H9 (cell line): Measurements from ENCODE around the gene KCNIP1. TPM values are rescaled to one million over a fixed set of nuclear protein-coding genes. Genes with fewer than 3 reads are reported as not detected.

Experiments used
- DNase-seq: peaks from one replicate; pipeline ENCODE4 v3.0.0-alpha.2; 2017
- H2AFZ ChIP-seq: one replicate; pipeline ENCODE4 v1.6.1; 2013; ENCODE audit warnings: mild to moderate bottlenecking, low read length, control low read depth, moderate library complexity
- H2AK5ac ChIP-seq: 2 replicates; pipeline ENCODE4 v1.6.1; 2013; ENCODE audit warnings: low read length, control low read depth, mixed read lengths; ENCODE audit not compliant: insufficient read length
- H2BK120ac ChIP-seq: one replicate; pipeline ENCODE4 v1.6.1; 2013; ENCODE audit warnings: low read depth, mild to moderate bottlenecking, low read length, control low read depth, inconsistent platforms; ENCODE audit not compliant: poor library complexity, severe bottlenecking
- H2BK12ac ChIP-seq: 2 replicates; pipeline ENCODE4 v1.6.1; 2013; ENCODE audit warnings: low read length, control low read depth, mixed read lengths, low read depth; ENCODE audit not compliant: insufficient read length
- H2BK15ac ChIP-seq: 2 replicates; pipeline ENCODE4 v1.6.1; 2013; ENCODE audit warnings: low read depth, low read length, control low read depth
- H2BK20ac ChIP-seq: one replicate; pipeline ENCODE4 v1.6.1; 2013; ENCODE audit warnings: low read depth, mild to moderate bottlenecking, low read length, control low read depth, inconsistent platforms; ENCODE audit not compliant: poor library complexity, severe bottlenecking
- H2BK5ac ChIP-seq: 2 replicates; pipeline ENCODE4 v1.6.1; 2013; ENCODE audit warnings: low read length, control low read depth, mixed read lengths; ENCODE audit not compliant: insufficient read length
- H3K14ac ChIP-seq: 2 replicates; pipeline ENCODE4 v1.6.1; 2013; ENCODE audit warnings: low read length, control low read depth; ENCODE audit not compliant: insufficient read depth
- H3K18ac ChIP-seq: 2 replicates; pipeline ENCODE4 v1.6.1; 2013; ENCODE audit warnings: low read depth, mild to moderate bottlenecking, mixed read lengths, low read length, control low read depth; ENCODE audit not compliant: insufficient read length
- H3K23ac ChIP-seq: 2 replicates; pipeline ENCODE4 v1.6.1; 2013; ENCODE audit warnings: low read length, control low read depth, mixed read lengths, low read depth; ENCODE audit not compliant: insufficient read length
- H3K23me2 ChIP-seq: 2 replicates; pipeline ENCODE4 v1.6.1; 2013; ENCODE audit warnings: low read depth, mild to moderate bottlenecking, mixed read lengths, low read length, control low read depth; ENCODE audit not compliant: insufficient read length, poor library complexity, severe bottlenecking
- H3K27ac ChIP-seq: 2 replicates; pipeline ENCODE4 v1.5.1; 2013; ENCODE audit warnings: low read length, control low read depth, mixed read lengths, low read depth; ENCODE audit not compliant: insufficient read length
- H3K27me3 ChIP-seq: 2 replicates; pipeline ENCODE4 v1.6.1; 2013; ENCODE audit warnings: low read length, control low read depth, inconsistent platforms; ENCODE audit not compliant: insufficient read depth
- H3K4ac ChIP-seq: 2 replicates; pipeline ENCODE4 v1.6.1; 2013; ENCODE audit warnings: low read depth, mild to moderate bottlenecking, control low read depth, inconsistent platforms, low read length, moderate library complexity
- H3K4me1 ChIP-seq: 2 replicates; pipeline ENCODE4 v1.6.1; 2013; ENCODE audit warnings: low read length, control low read depth, inconsistent platforms; ENCODE audit not compliant: insufficient read depth
- H3K4me2 ChIP-seq: 2 replicates; pipeline ENCODE4 v1.6.1; 2013; ENCODE audit warnings: low read length, control low read depth, mixed read lengths; ENCODE audit not compliant: insufficient read length, insufficient read depth
- H3K56ac ChIP-seq: 2 replicates; pipeline ENCODE4 v1.6.1; 2013; ENCODE audit warnings: low read depth, mild to moderate bottlenecking, mixed read lengths, low read length, control low read depth; ENCODE audit not compliant: insufficient read length
- H3K79me1 ChIP-seq: 2 replicates; pipeline ENCODE4 v1.6.1; 2013; ENCODE audit warnings: low read depth, mild to moderate bottlenecking, moderate library complexity, low read length, control low read depth, inconsistent platforms; ENCODE audit not compliant: insufficient read depth, poor library complexity, severe bottlenecking
- H3K79me2 ChIP-seq: 2 replicates; pipeline ENCODE4 v1.6.1; 2013; ENCODE audit warnings: low read length, control low read depth, inconsistent platforms; ENCODE audit not compliant: insufficient read depth
- H3K9ac ChIP-seq: 2 replicates; pipeline ENCODE4 v1.6.1; 2013; ENCODE audit warnings: low read length, control low read depth, mixed read lengths; ENCODE audit not compliant: insufficient read length; ENCODE audit errors: extremely low read depth
- H3K9me3 ChIP-seq: one replicate; pipeline ENCODE4 v1.6.1; 2013; ENCODE audit warnings: low read depth, low read length, inconsistent platforms; ENCODE audit not compliant: control insufficient read depth
- H3T11ph ChIP-seq: one replicate; pipeline ENCODE4 v1.6.1; 2013; ENCODE audit warnings: mild to moderate bottlenecking, low read length, control low read depth, inconsistent platforms
- H4K20me1 ChIP-seq: one replicate; pipeline ENCODE4 v1.6.1; 2013; ENCODE audit not compliant: control insufficient read depth, insufficient read length, insufficient read depth
- H4K5ac ChIP-seq: 2 replicates; pipeline ENCODE4 v1.6.1; 2013; ENCODE audit warnings: low read depth, mild to moderate bottlenecking, mixed read lengths, low read length, control low read depth; ENCODE audit not compliant: insufficient read length
- H4K8ac ChIP-seq: replicated peaks from 2 replicates; pipeline ENCODE4 v1.6.1; 2013; ENCODE audit warnings: low read length, control low read depth, mixed read lengths, low read depth; ENCODE audit not compliant: insufficient read length
- H4K91ac ChIP-seq: 2 replicates; pipeline ENCODE4 v1.6.1; 2013; ENCODE audit warnings: low read depth, mild to moderate bottlenecking, moderate library complexity, mixed read lengths, low read length, control low read depth; ENCODE audit not compliant: insufficient read length
- H3K27ac Mint-ChIP-seq, 3 experiments: 2 replicates in 2 of 3; 3 replicates in 1 of 3; pipeline ENCODE4 v1.8.0; 2020 to 2021; ENCODE audit warnings: mixed read lengths in 3 of 3, mild to moderate bottlenecking in 1 of 3, moderate library complexity in 1 of 3
- H3K27me3 Mint-ChIP-seq: 2 replicates; pipeline ENCODE4 v1.8.0; 2021; ENCODE audit warnings: low read depth, mild to moderate bottlenecking, moderate library complexity, mixed read lengths
- H3K36me3 Mint-ChIP-seq, 3 experiments: 2 replicates in 2 of 3; 3 replicates in 1 of 3; pipeline ENCODE4 v1.8.0; 2020 to 2021; ENCODE audit warnings: low read depth in 3 of 3, mixed read lengths in 3 of 3; ENCODE audit not compliant: insufficient read depth in 1 of 3
- H3K4me1 Mint-ChIP-seq, 2 experiments: 2 replicates each; pipeline ENCODE4 v1.8.0; 2020; ENCODE audit warnings: mixed read lengths in 2 of 2
- H3K4me3 Mint-ChIP-seq, 2 experiments: 2 replicates in 1 of 2; 3 replicates in 1 of 2; pipeline ENCODE4 v1.8.0; 2020 to 2021; ENCODE audit warnings: mild to moderate bottlenecking in 2 of 2, mixed read lengths in 2 of 2, moderate library complexity in 1 of 2
- H3K9me3 Mint-ChIP-seq, 2 experiments: 2 replicates in 1 of 2; 3 replicates in 1 of 2; pipeline ENCODE4 v1.8.0; 2020; ENCODE audit warnings: mild to moderate bottlenecking in 2 of 2, mixed read lengths in 2 of 2, moderate library complexity in 1 of 2
- WGBS: extraction: QIAGEN DNeasy Blood & Tissue Kit; methylation state at CpG from one replicate; pipeline ENCODE4 v1.1.7; 2013; ENCODE audit warnings: missing lambda C conversion rate, low lambda C conversion rate, mixed read lengths; ENCODE audit not compliant: insufficient read length; ENCODE audit errors: extremely low coverage; 5-methylcytosine and 5-hydroxymethylcytosine counted together
- total RNA-seq: library from RNA; stranded (reverse); gene quantifications from 2 replicates; pipeline ENCODE4 v1.2.1, GENCODE V29; 2021
- TF ChIP-seq, protein P1 (sequence below): fragments of 200-600 bp; sonication (generic); conservative IDR thresholded peaks from 3 replicates; pipeline ENCODE4 v1.8.0; 2021; ENCODE audit warnings: antibody characterized with exemption, mild to moderate bottlenecking

Gene KCNIP1
- total RNA-seq, 1 experiment from 2014 or later: 0.63 TPM

DNA sequence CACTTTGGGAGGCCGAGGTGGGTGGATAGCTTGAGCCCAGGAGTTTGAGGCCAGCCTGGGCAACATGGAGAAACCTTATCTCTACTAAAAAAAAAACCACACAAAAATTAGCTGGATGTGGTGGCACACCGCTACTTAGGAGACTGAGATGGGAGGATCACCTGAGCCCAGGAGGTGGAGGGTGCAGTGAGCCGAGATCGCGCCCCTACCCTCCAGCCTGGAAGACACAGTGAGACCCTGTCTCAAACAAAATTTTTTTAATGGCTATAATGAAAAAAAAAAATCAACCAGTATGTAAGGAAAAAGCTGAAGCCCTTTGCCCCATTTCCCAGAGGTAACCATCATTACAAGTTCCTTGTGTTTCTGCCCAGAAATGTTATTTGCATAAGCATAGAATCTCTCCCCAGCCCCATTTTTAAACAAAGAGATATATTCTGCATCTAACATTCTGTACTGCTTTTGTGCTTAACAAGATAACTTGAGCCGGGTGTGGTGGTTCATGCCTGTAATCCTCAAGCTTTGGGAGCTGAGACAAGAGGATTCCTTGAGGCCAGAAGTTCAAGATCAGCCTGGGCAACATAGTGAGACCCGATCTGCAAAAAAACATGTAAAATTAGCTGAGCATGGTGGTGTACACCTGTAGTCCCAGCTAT lies 35.1 kb upstream of the KCNIP1 start:
- no peaks in the 10 kb centered on the region for H3K36me3 Mint-ChIP-seq
- no peak overlapping the region for H3K27ac Mint-ChIP-seq
- no peak overlapping the region for H3K9ac ChIP-seq

More for the DNA sequence above, 35.1 kb upstream of the KCNIP1 start:
- Histone ChIP-seq H2BK5ac (no peak overlapping the region), H4K20me1 (no peaks in the 10 kb centered on the region), H3K23ac (no peak overlapping the region), H3K27me3 (no peaks in the 10 kb centered on the region), H2AFZ (no peak overlapping the region), H3K56ac (no peak overlapping the region), H3K79me1 (no peaks in the 10 kb centered on the region), H4K8ac (no peak overlapping the region), H3K4me1 (no peaks in the 10 kb centered on the region; the same call in 1 of the 2 replicates), H2BK12ac (no peak overlapping the region), H2BK20ac (no peak overlapping the region), H2AK5ac (no peak overlapping the region), H3K79me2 (no peaks in the 10 kb centered on the region), H3K14ac (no peak overlapping the region), H2BK120ac (no peak overlapping the region), H3K4ac (no peak overlapping the region), H4K91ac (no peak overlapping the region), H3T11ph (no peak overlapping the region), H3K23me2 (no peaks in the 10 kb centered on the region), H2BK15ac (no peak overlapping the region), H3K27ac (no peak overlapping the region), H3K18ac (no peak overlapping the region), H3K9me3 (no peaks in the 10 kb centered on the region), H3K4me2 (no peak overlapping the region), H4K5ac (no peak overlapping the region)
- Mint-ChIP-seq H3K4me3 (no peak overlapping the region), H3K27me3 (peaks cover 2% of the 10 kb centered on the region), H3K9me3 (no peaks in the 10 kb centered on the region; a peak in 1 of 5 replicates), H3K4me1 (peaks cover 14 to 18% of the 10 kb centered on the region in 2 experiments)
- TF ChIP-seq, protein P1, sequence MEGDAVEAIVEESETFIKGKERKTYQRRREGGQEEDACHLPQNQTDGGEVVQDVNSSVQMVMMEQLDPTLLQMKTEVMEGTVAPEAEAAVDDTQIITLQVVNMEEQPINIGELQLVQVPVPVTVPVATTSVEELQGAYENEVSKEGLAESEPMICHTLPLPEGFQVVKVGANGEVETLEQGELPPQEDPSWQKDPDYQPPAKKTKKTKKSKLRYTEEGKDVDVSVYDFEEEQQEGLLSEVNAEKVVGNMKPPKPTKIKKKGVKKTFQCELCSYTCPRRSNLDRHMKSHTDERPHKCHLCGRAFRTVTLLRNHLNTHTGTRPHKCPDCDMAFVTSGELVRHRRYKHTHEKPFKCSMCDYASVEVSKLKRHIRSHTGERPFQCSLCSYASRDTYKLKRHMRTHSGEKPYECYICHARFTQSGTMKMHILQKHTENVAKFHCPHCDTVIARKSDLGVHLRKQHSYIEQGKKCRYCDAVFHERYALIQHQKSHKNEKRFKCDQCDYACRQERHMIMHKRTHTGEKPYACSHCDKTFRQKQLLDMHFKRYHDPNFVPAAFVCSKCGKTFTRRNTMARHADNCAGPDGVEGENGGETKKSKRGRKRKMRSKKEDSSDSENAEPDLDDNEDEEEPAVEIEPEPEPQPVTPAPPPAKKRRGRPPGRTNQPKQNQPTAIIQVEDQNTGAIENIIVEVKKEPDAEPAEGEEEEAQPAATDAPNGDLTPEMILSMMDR: no peak
- WGBS: no CpG with 5 or more reads among the region's 7 CpGs
- DNase-seq: no peak
